Measurements from ENCODE around the gene KATNBL1.

DNA sequence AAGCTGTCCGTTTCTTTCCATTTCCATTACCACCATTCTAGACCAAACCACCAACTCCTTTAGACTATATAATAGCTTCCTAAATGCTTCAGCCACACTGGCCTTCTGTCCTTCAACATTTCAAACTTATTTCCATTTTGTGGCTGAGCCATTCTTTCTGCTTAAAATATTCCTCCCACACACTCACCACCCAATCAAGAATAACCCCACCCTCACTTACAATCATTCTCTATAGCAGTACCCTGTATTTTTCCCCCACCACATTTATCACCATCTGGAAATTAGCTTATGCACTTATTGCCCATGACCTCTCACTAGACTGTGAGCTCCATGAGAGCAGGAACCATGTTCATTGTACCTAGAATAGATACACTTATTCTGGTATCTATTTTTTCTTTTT is 6.6 kb downstream of the KATNBL1 start:
- TF ChIP-seq, protein P1, sequence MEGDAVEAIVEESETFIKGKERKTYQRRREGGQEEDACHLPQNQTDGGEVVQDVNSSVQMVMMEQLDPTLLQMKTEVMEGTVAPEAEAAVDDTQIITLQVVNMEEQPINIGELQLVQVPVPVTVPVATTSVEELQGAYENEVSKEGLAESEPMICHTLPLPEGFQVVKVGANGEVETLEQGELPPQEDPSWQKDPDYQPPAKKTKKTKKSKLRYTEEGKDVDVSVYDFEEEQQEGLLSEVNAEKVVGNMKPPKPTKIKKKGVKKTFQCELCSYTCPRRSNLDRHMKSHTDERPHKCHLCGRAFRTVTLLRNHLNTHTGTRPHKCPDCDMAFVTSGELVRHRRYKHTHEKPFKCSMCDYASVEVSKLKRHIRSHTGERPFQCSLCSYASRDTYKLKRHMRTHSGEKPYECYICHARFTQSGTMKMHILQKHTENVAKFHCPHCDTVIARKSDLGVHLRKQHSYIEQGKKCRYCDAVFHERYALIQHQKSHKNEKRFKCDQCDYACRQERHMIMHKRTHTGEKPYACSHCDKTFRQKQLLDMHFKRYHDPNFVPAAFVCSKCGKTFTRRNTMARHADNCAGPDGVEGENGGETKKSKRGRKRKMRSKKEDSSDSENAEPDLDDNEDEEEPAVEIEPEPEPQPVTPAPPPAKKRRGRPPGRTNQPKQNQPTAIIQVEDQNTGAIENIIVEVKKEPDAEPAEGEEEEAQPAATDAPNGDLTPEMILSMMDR (IDR thresholded peaks at IDR 0.05 in 8 of 11, conservative IDR thresholded peaks at IDR 0.05 in 3 of 11): no peak
- no peak for TF ChIP-seq POLR2A (IDR thresholded peaks at IDR 0.05)

All from spleen (tissue), 7 donors.